ENCODE results near the gene EDIL3. TPM values are rescaled to one million over a fixed set of nuclear protein-coding genes. Genes with fewer than 3 reads are reported as not detected.

The EDIL3 gene
- total and polyA plus RNA-seq, 2 of the 8 experiments (the other 6 are each of a cell fraction or from before 2014, with no cell fraction given) = 14.7 to 47.2 TPM

DNA sequence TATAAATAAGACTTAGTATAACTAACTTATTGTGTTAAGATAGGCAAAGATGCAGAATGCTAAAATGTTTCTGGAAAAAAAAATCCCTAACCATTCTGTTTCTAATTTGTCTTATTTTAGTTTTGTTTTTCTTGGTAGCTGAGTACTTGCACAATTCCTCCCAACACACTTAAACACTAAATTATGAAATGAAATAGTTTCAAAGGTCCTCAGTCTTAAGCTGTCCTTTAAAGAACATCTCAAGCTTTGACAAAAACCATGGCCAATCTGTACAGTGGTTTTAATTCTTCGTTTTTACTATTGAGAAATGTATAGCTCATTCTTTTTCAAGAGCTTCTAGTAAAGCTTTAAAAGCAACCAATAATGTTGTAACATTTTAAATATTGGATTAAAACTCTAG, 171.5 kb downstream of the EDIL3 start:
- Histone ChIP-seq H3K56ac (replicated peaks; ENCODE audit: insufficient read length, low read depth, low read length) (no peak overlapping the region), H3K27ac (ENCODE audit: low read depth, low read length) (no peak overlapping the region), H2BK15ac (ENCODE audit: low read length) (no peak overlapping the region), H4K5ac (ENCODE audit: insufficient read length, low read depth, low read length) (no peak overlapping the region), H2BK20ac (ENCODE audit: low read length) (no peak overlapping the region), H3K27me3 (replicated peaks in 1 of 4; ENCODE audit: control insufficient read depth in 3 of 4, extremely low read depth in 1 of 4, insufficient read depth in 3 of 4, low read length in 3 of 4) (no peaks in the 10 kb centered on the region), H3K79me1 (ENCODE audit: low read depth, low read length) (no peaks in the 10 kb centered on the region), H2AFZ (ENCODE audit: low read length) (no peak overlapping the region), H4K8ac (ENCODE audit: extremely low read depth, insufficient read depth, low read length) (no peak overlapping the region), H4K91ac (replicated peaks; ENCODE audit: insufficient read length, low read length) (no peak overlapping the region), H3K23ac (ENCODE audit: insufficient read length) (no peak overlapping the region), H3K36me3 (ENCODE audit: control insufficient read depth in 2 of 4, insufficient read depth in 4 of 4, low read length in 3 of 4) (no peaks in the 10 kb centered on the region; a peak in 1 of 8 replicates), H3K79me2 (ENCODE audit: control insufficient read depth in 1 of 2, insufficient read depth in 2 of 2, low read length in 2 of 2) (no peaks in the 10 kb centered on the region), H3K4me2 (ENCODE audit: insufficient read depth in 1 of 2, low read depth in 2 of 2, low read length in 2 of 2) (no peak overlapping the region), H3K18ac (ENCODE audit: extremely low read depth, low read length) (no peak overlapping the region), H3K9ac (replicated peaks in 1 of 4; ENCODE audit: extremely low read depth in 1 of 4, low read depth in 3 of 4, low read length in 3 of 4) (no peak overlapping the region), H3K14ac (ENCODE audit: insufficient read length) (no peak overlapping the region), H2BK120ac (replicated peaks; ENCODE audit: low read depth, low read length) (no peak overlapping the region), H3K4me3 (ENCODE audit: extremely low read depth in 1 of 4, insufficient read depth in 2 of 4, low read depth in 3 of 4, low read length in 4 of 4) (no peak overlapping the region), H2BK12ac (ENCODE audit: low read depth, low read length) (no peak overlapping the region), H2BK5ac (ENCODE audit: low read depth, low read length) (no peak overlapping the region), H3K23me2 (ENCODE audit: low read depth, low read length) (no peaks in the 10 kb centered on the region; the same call in 1 of the 2 replicates), H4K20me1 (replicated peaks in 1 of 2; ENCODE audit: control insufficient read depth in 1 of 2, insufficient read depth in 2 of 2, low read length in 2 of 2) (no peaks in the 10 kb centered on the region), H3K9me3 (ENCODE audit: insufficient read depth in 2 of 2, low read depth in 1 of 2, low read length in 1 of 2) (no peaks in the 10 kb centered on the region), H2AK5ac (ENCODE audit: low read depth, low read length) (no peak overlapping the region), H3K4me1 (replicated peaks in 1 of 4; ENCODE audit: control insufficient read depth in 3 of 4, insufficient read depth in 4 of 4, low read length in 3 of 4) (no peaks in the 10 kb centered on the region), H3K4ac (replicated peaks; ENCODE audit: insufficient read length, low read depth, low read length) (no peak overlapping the region)
- ChIA-PET POLR2A (ENCODE audit: partially characterized antibody) (interaction anchor here (0.8 kb wide), 1 partner anchor 272 kb away, joined by 3 read pairs; no protein-coding TSS in a partner anchor), CTCF (ENCODE audit: partially characterized antibody) (interaction anchor here (0.6 kb wide), 2 partner anchors 170 to 517 kb away, joined by 4 to 5 read pairs; no protein-coding TSS in a partner anchor)
- 83% methylated on average over 1 of the region's 1 CpG; no CpG with 5 or more reads in 1 of the 2 experiments for WGBS, 2 experiments (ENCODE audit: extremely low coverage in 1 of 2, insufficient coverage in 1 of 2, insufficient read length in 1 of 2, insufficient replicate concordance in 2 of 2, low coverage in 1 of 2, low lambda C conversion rate in 2 of 2, missing lambda C conversion rate in 1 of 2)
- FAIRE-seq (no peak), DNase-seq (ENCODE audit: low read depth in 1 of 2, low spot score in 2 of 2) (no peak)
- TF ChIP-seq GTF2F1 (IDR thresholded peaks at IDR 0.05; ENCODE audit: borderline replicate concordance, low read depth, low read length) (no peak), SIN3A (conservative IDR thresholded peaks at IDR 0.05 in 1 of 2, IDR thresholded peaks at IDR 0.05 in 1 of 2; ENCODE audit: low read depth in 1 of 2, low read length in 2 of 2) (no peak), CHD2 (IDR thresholded peaks at IDR 0.05; ENCODE audit: low read length) (no peak), CBX5 (IDR thresholded peaks at IDR 0.05; ENCODE audit: low read depth, low read length) (no peak), SP2 (IDR thresholded peaks at IDR 0.05; ENCODE audit: low read length) (no peak), POLR2A (IDR thresholded peaks at IDR 0.05; ENCODE audit: control extremely low read depth in 1 of 2, low read depth in 2 of 2, low read length in 2 of 2) (no peak), ZNF274 (IDR thresholded peaks at IDR 0.05; ENCODE audit: borderline replicate concordance, extremely low read depth, low read length) (no peak), EGR1 (IDR thresholded peaks at IDR 0.05; ENCODE audit: borderline replicate concordance, low read depth, low read length) (no peak), CTBP2 (IDR thresholded peaks at IDR 0.05; ENCODE audit: borderline replicate concordance, insufficient read depth, insufficient read length, low read length) (no peak), EZH2 (IDR thresholded peaks at IDR 0.05; ENCODE audit: low read depth, low read length, severe bottlenecking) (no peak), TAF1 (IDR thresholded peaks at IDR 0.05; ENCODE audit: low read depth, low read length) (no peak), KDM5A (IDR thresholded peaks at IDR 0.05; ENCODE audit: low read length) (no peak), BRCA1 (IDR thresholded peaks at IDR 0.05; ENCODE audit: low read depth, low read length) (no peak)
- TF ChIP-seq, protein P1, sequence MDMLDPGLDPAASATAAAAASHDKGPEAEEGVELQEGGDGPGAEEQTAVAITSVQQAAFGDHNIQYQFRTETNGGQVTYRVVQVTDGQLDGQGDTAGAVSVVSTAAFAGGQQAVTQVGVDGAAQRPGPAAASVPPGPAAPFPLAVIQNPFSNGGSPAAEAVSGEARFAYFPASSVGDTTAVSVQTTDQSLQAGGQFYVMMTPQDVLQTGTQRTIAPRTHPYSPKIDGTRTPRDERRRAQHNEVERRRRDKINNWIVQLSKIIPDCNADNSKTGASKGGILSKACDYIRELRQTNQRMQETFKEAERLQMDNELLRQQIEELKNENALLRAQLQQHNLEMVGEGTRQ (IDR thresholded peaks at IDR 0.05; ENCODE audit: low read length) = no peak

All from H1 (cell line).